Endodermal cell (in vitro differentiated cells): ENCODE data around the gene MIXL1. TPM values are rescaled to one million over a fixed set of nuclear protein-coding genes. Genes with fewer than 3 reads are reported as not detected.

Experiments
- DNase-seq: peaks from one replicate; pipeline ENCODE4 v3.0.0-alpha.2; 2017
- H3K27ac ChIP-seq: 2 replicates; pipeline ENCODE4 v1.5.1; 2013; ENCODE audit warnings: mild to moderate bottlenecking, low read depth, low read length, moderate library complexity
- H3K27me3 ChIP-seq: 2 replicates; pipeline ENCODE4 v1.6.1; 2013; ENCODE audit warnings: mild to moderate bottlenecking, low read length, moderate library complexity; ENCODE audit not compliant: insufficient read depth, control insufficient read depth, poor library complexity, severe bottlenecking
- H3K36me3 ChIP-seq: 2 replicates; pipeline ENCODE4 v1.7.0; 2013; ENCODE audit warnings: mild to moderate bottlenecking, low read length, moderate library complexity; ENCODE audit not compliant: control insufficient read depth, insufficient read depth
- H3K4me1 ChIP-seq: one replicate; pipeline ENCODE4 v1.7.0; 2013; ENCODE audit warnings: low read length; ENCODE audit not compliant: control insufficient read depth, insufficient read depth
- H3K4me3 ChIP-seq: 2 replicates; pipeline ENCODE4 v1.5.1; 2013; ENCODE audit warnings: mild to moderate bottlenecking, low read length, moderate library complexity
- H3K9ac ChIP-seq: 2 replicates; pipeline ENCODE4 v1.6.1; 2013; ENCODE audit warnings: mild to moderate bottlenecking, low read length, moderate library complexity; ENCODE audit not compliant: poor library complexity, severe bottlenecking; ENCODE audit errors: extremely low read depth
- H3K9me3 ChIP-seq: 2 replicates; pipeline ENCODE4 v1.6.1; 2013; ENCODE audit warnings: mild to moderate bottlenecking, low read length, moderate library complexity; ENCODE audit not compliant: control insufficient read depth
- H3K27ac Mint-ChIP-seq: 2 replicates; pipeline ENCODE4 v1.8.0; 2020; ENCODE audit warnings: mixed read lengths
- H3K27me3 Mint-ChIP-seq: 2 replicates; pipeline ENCODE4 v1.8.0; 2021; ENCODE audit warnings: mild to moderate bottlenecking, mixed read lengths; ENCODE audit not compliant: insufficient read depth
- H3K36me3 Mint-ChIP-seq: 2 replicates; pipeline ENCODE4 v1.8.0; 2020; ENCODE audit warnings: low read depth, mixed read lengths
- H3K4me1 Mint-ChIP-seq: 2 replicates; pipeline ENCODE4 v1.8.0; 2020; ENCODE audit warnings: mixed read lengths
- H3K4me3 Mint-ChIP-seq: 2 replicates; pipeline ENCODE4 v1.8.0; 2020; ENCODE audit warnings: mild to moderate bottlenecking, moderate library complexity, mixed read lengths
- H3K9me3 Mint-ChIP-seq: 2 replicates; pipeline ENCODE4 v1.8.0; 2020; ENCODE audit warnings: mild to moderate bottlenecking, mixed read lengths
- WGBS, 2 experiments: methylation state at CpG; one replicate each; pipeline versions ENCODE4 v1.1.5 to v1.1.7; 2013; ENCODE audit warnings: missing lambda C conversion rate in 2 of 2, mixed read lengths in 1 of 2; ENCODE audit not compliant: insufficient coverage in 1 of 2, insufficient read length in 1 of 2; 5-methylcytosine and 5-hydroxymethylcytosine counted together
- total RNA-seq, 2 donors: library from RNA; stranded (reverse); fragmentation: NEBNext Ultra II Directional in 1 of 2; extraction: Animal tissue kit (Norgen Biotek cat#: 25700) in 1 of 2; gene quantifications; 2 replicates in 1 of 2; 3 replicates in 1 of 2; pipeline ENCODE4 v1.2.1, GENCODE V29; 2021
- TF ChIP-seq, protein P1 (sequence below): fragments of 200-600 bp; sonication (generic); conservative IDR thresholded peaks from 2 replicates; pipeline ENCODE4 v1.5.0; 2021; ENCODE audit warnings: antibody characterized with exemption, mild to moderate bottlenecking

MIXL1 gene
- total RNA-seq, 2 donors from 2014 or later = 16.8 to 86.3 TPM

GRCh38 chr1:226239421-226239820, 16.0 kb downstream of the MIXL1 start:
- Histone ChIP-seq H3K27me3 (no peaks in the 10 kb centered on the region), H3K4me3 (no peak overlapping the region), H3K4me1 (no peaks in the 10 kb centered on the region), H3K36me3 (peaks cover 28% of the 10 kb centered on the region), H3K27ac (no peak overlapping the region), H3K9me3 (no peaks in the 10 kb centered on the region), H3K9ac (no peak overlapping the region)
- 92 to 100% methylated on average over 1 of the region's 3 CpGs for WGBS, 2 experiments
- Mint-ChIP-seq H3K9me3 (no peaks in the 10 kb centered on the region), H3K4me3 (no peak overlapping the region), H3K27ac (no peak overlapping the region), H3K27me3 (no peaks in the 10 kb centered on the region), H3K36me3 (peaks cover 34% of the 10 kb centered on the region), H3K4me1 (no peaks in the 10 kb centered on the region)
- TF ChIP-seq, protein P1, sequence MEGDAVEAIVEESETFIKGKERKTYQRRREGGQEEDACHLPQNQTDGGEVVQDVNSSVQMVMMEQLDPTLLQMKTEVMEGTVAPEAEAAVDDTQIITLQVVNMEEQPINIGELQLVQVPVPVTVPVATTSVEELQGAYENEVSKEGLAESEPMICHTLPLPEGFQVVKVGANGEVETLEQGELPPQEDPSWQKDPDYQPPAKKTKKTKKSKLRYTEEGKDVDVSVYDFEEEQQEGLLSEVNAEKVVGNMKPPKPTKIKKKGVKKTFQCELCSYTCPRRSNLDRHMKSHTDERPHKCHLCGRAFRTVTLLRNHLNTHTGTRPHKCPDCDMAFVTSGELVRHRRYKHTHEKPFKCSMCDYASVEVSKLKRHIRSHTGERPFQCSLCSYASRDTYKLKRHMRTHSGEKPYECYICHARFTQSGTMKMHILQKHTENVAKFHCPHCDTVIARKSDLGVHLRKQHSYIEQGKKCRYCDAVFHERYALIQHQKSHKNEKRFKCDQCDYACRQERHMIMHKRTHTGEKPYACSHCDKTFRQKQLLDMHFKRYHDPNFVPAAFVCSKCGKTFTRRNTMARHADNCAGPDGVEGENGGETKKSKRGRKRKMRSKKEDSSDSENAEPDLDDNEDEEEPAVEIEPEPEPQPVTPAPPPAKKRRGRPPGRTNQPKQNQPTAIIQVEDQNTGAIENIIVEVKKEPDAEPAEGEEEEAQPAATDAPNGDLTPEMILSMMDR = no peak
- no peak for DNase-seq

DNA sequence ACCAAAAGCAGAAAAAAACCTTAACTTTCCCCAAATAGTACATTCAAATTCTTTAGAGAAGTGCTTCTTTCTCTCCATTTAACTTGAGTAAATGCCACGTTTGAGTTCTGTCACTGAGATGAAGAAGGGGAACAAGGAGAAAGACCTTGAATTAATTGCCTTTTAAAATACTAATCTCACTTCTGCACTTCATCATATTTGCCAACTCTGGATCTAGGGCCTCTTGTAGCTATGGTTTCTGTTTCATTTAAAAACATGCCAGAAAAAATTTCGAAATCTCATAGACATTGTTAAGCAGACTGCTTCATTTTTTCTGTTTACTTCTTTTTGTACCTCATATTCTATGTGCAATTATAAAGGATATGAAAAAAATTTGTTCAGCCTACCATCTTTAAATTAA, 24.6 kb downstream of the MIXL1 start:
- 93% methylated on average over 2 of the region's 2 CpGs; no CpG with 5 or more reads in 1 of the 2 experiments for WGBS, 2 experiments
- peaks cover 29% of the 10 kb centered on the region for H3K36me3 ChIP-seq
- peaks cover 40% of the 10 kb centered on the region for H3K36me3 Mint-ChIP-seq
- H3K4me3 ChIP-seq = no peak overlapping the region
- no peak overlapping the region for H3K4me3 Mint-ChIP-seq
- H3K27me3 Mint-ChIP-seq = no peaks in the 10 kb centered on the region
- no peaks in the 10 kb centered on the region for H3K27me3 ChIP-seq
- no peaks in the 10 kb centered on the region for H3K4me1 ChIP-seq
- no peaks in the 10 kb centered on the region for H3K4me1 Mint-ChIP-seq
- DNase-seq = no peak
- H3K27ac Mint-ChIP-seq = no peak overlapping the region
- no peaks in the 10 kb centered on the region for H3K9me3 ChIP-seq
- no peak overlapping the region for H3K9ac ChIP-seq
- H3K9me3 Mint-ChIP-seq = no peaks in the 10 kb centered on the region
- no peak overlapping the region for H3K27ac ChIP-seq
- TF ChIP-seq, protein P1 = no peak

DNA sequence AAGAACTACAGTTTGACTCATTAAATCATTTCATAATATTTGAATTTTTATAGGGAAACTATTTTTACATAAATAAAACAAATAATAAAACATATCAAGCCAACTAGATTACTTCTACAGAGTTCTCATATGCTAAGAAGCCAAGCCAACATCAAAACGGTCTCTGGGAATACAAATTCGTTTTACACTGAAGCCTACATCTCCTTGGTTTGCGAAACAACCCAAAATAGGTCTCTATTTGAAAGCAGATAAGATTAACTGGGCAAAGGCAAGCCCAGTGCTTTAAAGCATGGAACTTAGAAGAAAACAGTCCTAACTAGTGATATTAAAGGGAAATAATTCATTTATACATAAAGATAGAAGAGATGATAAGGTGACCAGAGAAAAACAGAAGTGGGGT, 25.3 kb downstream of the MIXL1 start:
- no peak overlapping the region for H3K4me3 ChIP-seq
- Mint-ChIP-seq H3K4me1 (no peaks in the 10 kb centered on the region), H3K4me3 (no peak overlapping the region), H3K27me3 (no peaks in the 10 kb centered on the region), H3K9me3 (no peaks in the 10 kb centered on the region), H3K36me3 (peaks cover 42% of the 10 kb centered on the region), H3K27ac (no peak overlapping the region)
- no peak overlapping the region for H3K27ac ChIP-seq
- TF ChIP-seq, protein P1 = no peak
- H3K36me3 ChIP-seq = peaks cover 29% of the 10 kb centered on the region
- no peak for DNase-seq
- no peaks in the 10 kb centered on the region for H3K4me1 ChIP-seq
- H3K9ac ChIP-seq = no peak overlapping the region
- no peaks in the 10 kb centered on the region for H3K9me3 ChIP-seq
- no peaks in the 10 kb centered on the region for H3K27me3 ChIP-seq
- whole genome bisulfite sequencing, 2 experiments = 96 to 100% methylated on average over 2 to 3 of the region's 3 CpGs
